Astrocyte (in vitro differentiated cells and primary cell): ENCODE results near the gene PAK6.

Experiments
- EZH2 ChIP-seq: IDR thresholded peaks from 2 replicates; pipeline ENCODE4 v1.6.1; 2012; ENCODE audit warnings: mild to moderate bottlenecking, low read length, inconsistent platforms; ENCODE audit not compliant: insufficient read depth
- TF ChIP-seq, protein P1 (sequence below): IDR thresholded peaks from 2 replicates; pipeline ENCODE4 v1.5.1; 2011; ENCODE audit warnings: low read depth, mild to moderate bottlenecking, inconsistent platforms, low read length, moderate library complexity; ENCODE audit not compliant: insufficient read depth

DNA sequence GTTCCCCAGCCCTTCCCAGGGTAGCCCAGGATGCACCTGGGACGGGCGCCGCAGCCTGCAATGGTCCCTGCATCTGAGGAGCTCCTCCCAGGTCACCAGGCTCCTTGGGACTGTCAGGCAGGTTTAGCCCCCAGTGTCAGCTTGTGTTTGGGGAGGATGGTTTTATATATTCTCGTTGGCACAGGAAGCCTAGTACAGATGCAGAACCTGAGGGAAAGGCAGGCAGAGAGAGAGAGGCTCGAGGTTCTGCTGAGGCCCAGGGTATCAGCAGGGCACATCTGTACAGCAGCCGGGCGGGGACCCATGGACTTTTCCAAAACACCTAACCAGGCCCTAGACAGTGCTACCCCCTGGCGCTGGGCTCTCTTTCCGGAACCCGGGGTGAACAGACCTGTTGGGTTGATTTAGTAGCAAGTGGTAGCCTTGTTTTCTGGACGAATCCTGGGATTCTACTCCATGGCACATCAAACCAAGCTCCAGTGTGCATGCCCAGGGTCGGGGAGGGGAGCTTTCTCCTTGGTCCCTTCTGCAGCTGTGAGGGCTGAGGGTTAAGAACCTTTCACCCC, 8.6 kb downstream of the PAK6 start:
- TF ChIP-seq, protein P1, sequence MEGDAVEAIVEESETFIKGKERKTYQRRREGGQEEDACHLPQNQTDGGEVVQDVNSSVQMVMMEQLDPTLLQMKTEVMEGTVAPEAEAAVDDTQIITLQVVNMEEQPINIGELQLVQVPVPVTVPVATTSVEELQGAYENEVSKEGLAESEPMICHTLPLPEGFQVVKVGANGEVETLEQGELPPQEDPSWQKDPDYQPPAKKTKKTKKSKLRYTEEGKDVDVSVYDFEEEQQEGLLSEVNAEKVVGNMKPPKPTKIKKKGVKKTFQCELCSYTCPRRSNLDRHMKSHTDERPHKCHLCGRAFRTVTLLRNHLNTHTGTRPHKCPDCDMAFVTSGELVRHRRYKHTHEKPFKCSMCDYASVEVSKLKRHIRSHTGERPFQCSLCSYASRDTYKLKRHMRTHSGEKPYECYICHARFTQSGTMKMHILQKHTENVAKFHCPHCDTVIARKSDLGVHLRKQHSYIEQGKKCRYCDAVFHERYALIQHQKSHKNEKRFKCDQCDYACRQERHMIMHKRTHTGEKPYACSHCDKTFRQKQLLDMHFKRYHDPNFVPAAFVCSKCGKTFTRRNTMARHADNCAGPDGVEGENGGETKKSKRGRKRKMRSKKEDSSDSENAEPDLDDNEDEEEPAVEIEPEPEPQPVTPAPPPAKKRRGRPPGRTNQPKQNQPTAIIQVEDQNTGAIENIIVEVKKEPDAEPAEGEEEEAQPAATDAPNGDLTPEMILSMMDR, result no peak
- no peak for TF ChIP-seq EZH2
